H1 (cell line): ENCODE results near the gene PDE1A. TPM values are rescaled to one million over a fixed set of nuclear protein-coding genes. Genes with fewer than 3 reads are reported as not detected.

Experiments
- CTCF ChIA-PET: fragments of 300-600 bp; sonication (Branson Sonifier 250); formaldehyde crosslinking; loops from one replicate; lab custom pipeline; 2021; ENCODE audit not compliant: partially characterized antibody; lab: Charles Lee
- POLR2A ChIA-PET: fragments of 300-600 bp; sonication (Branson Sonifier 250); formaldehyde crosslinking; loops from one replicate; lab custom pipeline; 2021; ENCODE audit warnings: inconsistent platforms; ENCODE audit not compliant: partially characterized antibody; lab: Charles Lee
- DNase-seq, 2 experiments: peaks; one replicate each; pipeline versions ENCODE4 v3.0.0 to v3.0.0-alpha.2; 2010 to 2022; ENCODE audit warnings: low spot score in 2 of 2, low read depth in 1 of 2, mixed read lengths in 1 of 2
- FAIRE-seq: peaks from 2 replicates; lab custom pipeline; 2011; peaks lifted over from hg19 to GRCh38; lab: Jason Lieb, UNC
- H2AFZ ChIP-seq: 2 replicates; pipeline ENCODE4 v1.8.1; 2012; ENCODE audit warnings: low read length, inconsistent platforms
- H2AK5ac ChIP-seq: 2 replicates; pipeline ENCODE4 v1.6.1; 2013; ENCODE audit warnings: low read depth, low read length
- H2BK120ac ChIP-seq: replicated peaks from 2 replicates; pipeline ENCODE3; 2013; ENCODE audit warnings: low read depth, low read length, inconsistent platforms
- H2BK12ac ChIP-seq: 2 replicates; pipeline ENCODE4 v1.6.1; 2013; ENCODE audit warnings: low read depth, low read length
- H2BK15ac ChIP-seq: 2 replicates; pipeline ENCODE4 v1.6.1; 2013; ENCODE audit warnings: low read length
- H2BK20ac ChIP-seq: 2 replicates; pipeline ENCODE4 v1.6.1; 2013; ENCODE audit warnings: low read length
- H2BK5ac ChIP-seq: 2 replicates; pipeline ENCODE4 v1.6.1; 2013; ENCODE audit warnings: low read depth, low read length
- H3K14ac ChIP-seq: 2 replicates; pipeline ENCODE4 v1.6.1; 2013; ENCODE audit warnings: inconsistent platforms; ENCODE audit not compliant: insufficient read length
- H3K18ac ChIP-seq: 2 replicates; pipeline ENCODE4 v1.6.1; 2013; ENCODE audit warnings: low read length; ENCODE audit errors: extremely low read depth
- H3K23ac ChIP-seq: 2 replicates; pipeline ENCODE4 v1.6.1; 2013; ENCODE audit warnings: inconsistent platforms; ENCODE audit not compliant: insufficient read length
- H3K23me2 ChIP-seq: 2 replicates; pipeline ENCODE4 v1.6.1; 2013; ENCODE audit warnings: low read depth, low read length
- H3K27ac ChIP-seq: 2 replicates; pipeline ENCODE4 v1.6.1; 2011; ENCODE audit warnings: low read depth, low read length, inconsistent platforms
- H3K27me3 ChIP-seq, 4 experiments: replicated peaks in 1 of 4; 1 replicate in 1 of 4; 2 replicates in 3 of 4; pipeline versions ENCODE4 v1.6.1 to v1.8.1; 2011 to 2013; ENCODE audit warnings: low read length in 3 of 4, mild to moderate bottlenecking in 3 of 4, inconsistent platforms in 2 of 4, mixed read lengths in 2 of 4, moderate library complexity in 1 of 4; ENCODE audit not compliant: control insufficient read depth in 3 of 4, insufficient read depth in 3 of 4; ENCODE audit errors: extremely low read depth in 1 of 4
- H3K36me3 ChIP-seq, 4 experiments: 2 replicates each; pipeline versions ENCODE4 v1.6.1 to v1.8.1; 2011 to 2013; ENCODE audit warnings: mild to moderate bottlenecking in 4 of 4, low read length in 3 of 4, moderate library complexity in 2 of 4, control low read depth in 1 of 4, inconsistent platforms in 1 of 4; ENCODE audit not compliant: insufficient read depth in 4 of 4, control insufficient read depth in 2 of 4
- H3K4ac ChIP-seq: replicated peaks from 2 replicates; pipeline ENCODE3; 2013; ENCODE audit warnings: low read length, low read depth, mixed read lengths, inconsistent platforms; ENCODE audit not compliant: insufficient read length
- H3K4me1 ChIP-seq, 4 experiments: replicated peaks in 1 of 4; 1 replicate in 1 of 4; 2 replicates in 3 of 4; pipeline versions ENCODE4 v1.6.1 to v1.8.1; 2011 to 2013; ENCODE audit warnings: low read length in 3 of 4, inconsistent platforms in 2 of 4, mixed read lengths in 1 of 4; ENCODE audit not compliant: insufficient read depth in 4 of 4, control insufficient read depth in 3 of 4
- H3K4me2 ChIP-seq, 2 experiments: 2 replicates each; pipeline versions ENCODE4 v1.6.1 to v1.8.1; 2011 to 2013; ENCODE audit warnings: low read depth in 2 of 2, low read length in 2 of 2, control low read depth in 1 of 2, inconsistent platforms in 1 of 2, mild to moderate bottlenecking in 1 of 2; ENCODE audit not compliant: insufficient read depth in 1 of 2
- H3K4me3 ChIP-seq, 4 experiments: fragments of 200-600, 300-600 bp in 1 of 4; sonication (generic), shearing (Covaris generic), sonication (Bioruptor Twin) in 1 of 4; 2 replicates each; pipeline versions ENCODE4 v1.5.1 to v1.8.1; 2011 to 2016; ENCODE audit warnings: low read length in 4 of 4, low read depth in 3 of 4, control low read depth in 2 of 4, inconsistent platforms in 2 of 4, mild to moderate bottlenecking in 2 of 4, mixed read lengths in 1 of 4, moderate library complexity in 1 of 4; ENCODE audit not compliant: insufficient read depth in 2 of 4; ENCODE audit errors: extremely low read depth in 1 of 4
- H3K56ac ChIP-seq: replicated peaks from 2 replicates; pipeline ENCODE3; 2013; ENCODE audit warnings: low read depth, mild to moderate bottlenecking, mixed read lengths, low read length, inconsistent platforms; ENCODE audit not compliant: insufficient read length
- H3K79me1 ChIP-seq: 2 replicates; pipeline ENCODE4 v1.6.1; 2013; ENCODE audit warnings: low read depth, low read length, control low read depth
- H3K79me2 ChIP-seq, 2 experiments: 2 replicates each; pipeline versions ENCODE4 v1.6.1 to v1.8.1; 2012 to 2013; ENCODE audit warnings: low read length in 2 of 2, mild to moderate bottlenecking in 2 of 2, inconsistent platforms in 1 of 2; ENCODE audit not compliant: insufficient read depth in 2 of 2, control insufficient read depth in 1 of 2
- H3K9ac ChIP-seq, 4 experiments: replicated peaks in 1 of 4; 1 replicate in 1 of 4; 2 replicates in 3 of 4; pipeline versions ENCODE4 v1.6.1 to v1.8.1; 2011 to 2013; ENCODE audit warnings: low read depth in 3 of 4, low read length in 3 of 4, control low read depth in 2 of 4, mild to moderate bottlenecking in 2 of 4, moderate library complexity in 2 of 4, inconsistent platforms in 1 of 4; ENCODE audit errors: extremely low read depth in 1 of 4
- H3K9me3 ChIP-seq, 2 experiments: 2 replicates each; pipeline versions ENCODE4 v1.6.1 to v1.8.1; 2012 to 2013; ENCODE audit warnings: mild to moderate bottlenecking in 2 of 2, moderate library complexity in 2 of 2, control low read depth in 1 of 2, inconsistent platforms in 1 of 2, low read depth in 1 of 2, low read length in 1 of 2, mixed read lengths in 1 of 2; ENCODE audit not compliant: insufficient read depth in 2 of 2
- H4K20me1 ChIP-seq, 2 experiments: replicated peaks in 1 of 2; 2 replicates each; pipeline versions ENCODE3 to v1.8.1; 2011 to 2013; ENCODE audit warnings: inconsistent platforms in 2 of 2, low read length in 2 of 2, mild to moderate bottlenecking in 1 of 2; ENCODE audit not compliant: insufficient read depth in 2 of 2, control insufficient read depth in 1 of 2
- H4K5ac ChIP-seq: 2 replicates; pipeline ENCODE4 v1.6.1; 2013; ENCODE audit warnings: low read length, low read depth, mixed read lengths, inconsistent platforms; ENCODE audit not compliant: insufficient read length
- H4K8ac ChIP-seq: 2 replicates; pipeline ENCODE4 v1.8.0; 2013; ENCODE audit warnings: mild to moderate bottlenecking, moderate library complexity, low read length, inconsistent platforms; ENCODE audit not compliant: insufficient read depth; ENCODE audit errors: extremely low read depth
- H4K91ac ChIP-seq: replicated peaks from 2 replicates; pipeline ENCODE3; 2013; ENCODE audit warnings: low read length, mixed read lengths, inconsistent platforms; ENCODE audit not compliant: insufficient read length
- CBX5 ChIP-seq: fragments of 300-800, 300-1000 bp; sonication (generic); IDR thresholded peaks from 2 replicates; pipeline ENCODE4 v1.7.1; 2016; ENCODE audit warnings: antibody characterized with exemption, low read length, low read depth
- SIX5 ChIP-seq: IDR thresholded peaks from 2 replicates; pipeline ENCODE4 v1.6.1; 2011; ENCODE audit warnings: mild to moderate bottlenecking, low read depth, low read length
- WGBS, 2 experiments: shearing (Covaris generic) in 1 of 2; methylation state at CpG; one replicate each; pipeline versions ENCODE4 v1.1.6 to v1.1.7; 2013 to 2015; ENCODE audit warnings: low lambda C conversion rate in 2 of 2, mixed read lengths in 2 of 2, inconsistent platforms in 1 of 2, low coverage in 1 of 2, missing lambda C conversion rate in 1 of 2; ENCODE audit not compliant: insufficient replicate concordance in 2 of 2, insufficient coverage in 1 of 2, insufficient read length in 1 of 2; ENCODE audit errors: extremely low coverage in 1 of 2, missing lambda C conversion rate in 1 of 2; 5-methylcytosine and 5-hydroxymethylcytosine counted together
- polyA plus RNA-seq, 7 experiments: library from polyadenylated mRNA; depleted of rRNA in 3 of 7; stranded (reverse) in 5 of 7; unstranded in 2 of 7; fragments of >200 nt in 5 of 7; fragments of 200-250 nt in 2 of 7; gene quantifications; 1 replicate in 5 of 7; 2 replicates in 1 of 7; 4 replicates in 1 of 7; pipeline versions ENCODE4 v1.2.1 to v1.2.3, GENCODE V29; 2011 to 2013; ENCODE audit warnings: missing spikeins in 2 of 7, mixed read lengths in 2 of 7
- total RNA-seq: library from RNA; stranded (reverse); fragmentation: NEBNext Ultra II Directional; extraction: Animal tissue kit (Norgen Biotek cat#: 25700); gene quantifications from 2 replicates; pipeline ENCODE4 v1.2.1, GENCODE V29; 2021

PDE1A gene
- total and polyA plus RNA-seq, 2 of the 8 experiments (the other 6 are each of a cell fraction or from before 2014, with no cell fraction given): 0.34 TPM; not detected in 1

DNA sequence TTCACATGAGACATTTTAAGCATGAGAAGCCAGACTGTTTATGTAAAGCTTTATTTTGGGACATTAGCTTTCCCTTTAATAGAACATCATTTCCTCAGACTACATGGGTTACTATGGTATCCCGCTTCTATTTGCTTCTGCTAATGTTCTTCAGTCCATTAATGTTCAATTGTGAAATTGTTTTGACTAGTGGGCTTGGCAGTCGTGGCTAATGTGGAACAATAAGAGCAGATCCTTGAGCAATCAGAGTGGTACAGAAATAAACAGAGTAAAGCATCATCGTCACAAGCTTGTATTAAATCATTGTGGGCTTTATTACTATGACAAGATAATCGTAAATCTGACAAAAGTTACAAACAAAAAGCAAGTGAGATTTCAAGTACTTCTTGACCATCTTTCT is 60.2 kb downstream of the PDE1A start:
- no peak overlapping the region for H2BK20ac ChIP-seq
- no peak overlapping the region for H3K9ac ChIP-seq
- POLR2A ChIA-PET: no interaction called here
- no peak for FAIRE-seq
- 94% methylated on average over 4 of the region's 4 CpGs; no CpG with 5 or more reads in 1 of the 2 experiments for WGBS, 2 experiments
- no peaks in the 10 kb centered on the region for H3K79me1 ChIP-seq
- H3K4me1 ChIP-seq: no peaks in the 10 kb centered on the region
- no peaks in the 10 kb centered on the region for H3K79me2 ChIP-seq
- H3K14ac ChIP-seq: no peak overlapping the region
- H3K27ac ChIP-seq: no peak overlapping the region
- no peak overlapping the region for H4K5ac ChIP-seq
- H2BK5ac ChIP-seq: no peak overlapping the region
- H3K18ac ChIP-seq: no peak overlapping the region
- H4K20me1 ChIP-seq: no peaks in the 10 kb centered on the region
- H4K8ac ChIP-seq: no peak overlapping the region
- CTCF ChIA-PET: no interaction called here
- no peak overlapping the region for H4K91ac ChIP-seq
- no peak overlapping the region for H3K4me3 ChIP-seq
- no peak overlapping the region for H2BK12ac ChIP-seq
- H3K4me2 ChIP-seq: no peak overlapping the region
- no peak overlapping the region for H3K4ac ChIP-seq
- no peak overlapping the region for H2BK15ac ChIP-seq
- H3K27me3 ChIP-seq: no peaks in the 10 kb centered on the region
- DNase-seq: no peak
- H3K9me3 ChIP-seq: no peaks in the 10 kb centered on the region
- no peaks in the 10 kb centered on the region for H3K23me2 ChIP-seq
- H2AFZ ChIP-seq: no peak overlapping the region
- no peak overlapping the region for H3K23ac ChIP-seq
- H2AK5ac ChIP-seq: no peak overlapping the region
- H3K56ac ChIP-seq: no peak overlapping the region
- no peak overlapping the region for H2BK120ac ChIP-seq
- H3K36me3 ChIP-seq: no peaks in the 10 kb centered on the region
- TF ChIP-seq CBX5: no peak
- no peak for TF ChIP-seq SIX5
